Measurements from ENCODE around the gene C13orf46.

- no peak for TF ChIP-seq CTCF (IDR thresholded peaks at IDR 0.05)
- TF ChIP-seq ZFX (IDR thresholded peaks at IDR 0.05; ENCODE audit: borderline replicate concordance), result no peak
These were observed 37.4 kb upstream of the C13orf46 start for GRCh38 chr13:114011226-114011625.

All from 22Rv1 (cell line).